Neural cell (in vitro differentiated cells): ENCODE measurements around the gene TMEM255B.

ENCODE experiments used
- CTCF ChIP-seq: fragments of 450-650 bp; IDR thresholded peaks from 2 replicates; pipeline ENCODE4 v1.5.1; 2014; ENCODE audit warnings: antibody characterized with exemption, mild to moderate bottlenecking, moderate library complexity; ENCODE audit not compliant: poor library complexity, severe bottlenecking
- EP300 ChIP-seq: fragments of 450-650 bp; conservative IDR thresholded peaks from 2 replicates; pipeline ENCODE4 v1.6.1; 2014; ENCODE audit warnings: antibody characterized with exemption, mild to moderate bottlenecking, moderate library complexity; ENCODE audit not compliant: poor library complexity, severe bottlenecking
- EZH2 ChIP-seq: fragments of 200-600, 300-800 bp; shearing (Covaris generic), sonication (generic); IDR thresholded peaks from 2 replicates; pipeline ENCODE4 v1.6.1; 2014; ENCODE audit warnings: antibody characterized with exemption, low read length, borderline replicate concordance, mild to moderate bottlenecking; ENCODE audit not compliant: insufficient read depth, poor library complexity, severe bottlenecking
- MXI1 ChIP-seq: fragments of 450-650 bp; conservative IDR thresholded peaks from 2 replicates; pipeline ENCODE4 v1.6.1; 2014; ENCODE audit warnings: antibody characterized with exemption, mild to moderate bottlenecking; ENCODE audit not compliant: poor library complexity, severe bottlenecking
- POLR2AphosphoS5 ChIP-seq: IDR thresholded peaks from 2 replicates; pipeline ENCODE4 v1.6.1; 2012
- RAD21 ChIP-seq: fragments of 450-650 bp; conservative IDR thresholded peaks from 2 replicates; pipeline ENCODE4 v1.6.1; 2014; ENCODE audit warnings: antibody characterized with exemption, mild to moderate bottlenecking, moderate library complexity
- REST ChIP-seq: IDR thresholded peaks from 2 replicates; pipeline ENCODE4 v1.6.1; 2012; ENCODE audit warnings: borderline replicate concordance
- TAF1 ChIP-seq: IDR thresholded peaks from 2 replicates; pipeline ENCODE4 v1.6.1; 2012; ENCODE audit warnings: low read depth

- TF ChIP-seq TAF1 (no peak), CTCF (no peak), MXI1 (no peak), REST (no peak), EZH2 (no peak), EP300 (no peak), RAD21 (no peak), POLR2AphosphoS5 (no peak)
Observed at GRCh38 chr13:113788413-113789135, 29.5 kb downstream of the TMEM255B start.
